Activated CD8-positive, alpha-beta T cell treated with anti-CD3 and anti-CD28 coated beads, Interleukin-2, amount 10 ng/mL, durations not matched to agents 7 days and 5 days (primary cell): Measurements from ENCODE around the gene PPARD. TPM values are rescaled to one million over a fixed set of nuclear protein-coding genes. Genes with fewer than 3 reads are reported as not detected.

Experiments
- ATAC-seq: fragments of 150-1000 bp; cut with Tn5 transposase; one replicate; pipeline ENCODE4 v1.10.0; 2021; ENCODE audit warnings: moderate library complexity
- CTCF ChIA-PET: fragments of 350-600 bp; sonication (Branson Sonifier 250); formaldehyde crosslinking; loops from one replicate; lab custom pipeline; 2021; ENCODE audit warnings: antibody characterized with exemption; lab: Charles Lee
- POLR2A ChIA-PET: fragments of 350-600 bp; sonication (Branson Sonifier 250); formaldehyde crosslinking; loops from one replicate; lab custom pipeline; 2021; ENCODE audit warnings: antibody characterized with exemption; lab: Charles Lee
- DNase-seq: peaks from one replicate; pipeline ENCODE4 v3.0.0-alpha.2; 2020
- H3K27ac Mint-ChIP-seq: one replicate; pipeline ENCODE4 v1.8.0; 2021; ENCODE audit warnings: mild to moderate bottlenecking, mixed read lengths
- H3K27me3 Mint-ChIP-seq: one replicate; pipeline ENCODE4 v1.8.0; 2021; ENCODE audit warnings: low read depth, mixed read lengths
- H3K36me3 Mint-ChIP-seq: one replicate; pipeline ENCODE4 v1.8.0; 2021; ENCODE audit warnings: low read depth, mixed read lengths
- H3K4me1 Mint-ChIP-seq: one replicate; pipeline ENCODE4 v1.8.0; 2021; ENCODE audit warnings: low read depth, mixed read lengths
- H3K4me3 Mint-ChIP-seq: one replicate; pipeline ENCODE4 v1.8.0; 2021; ENCODE audit warnings: mild to moderate bottlenecking, mixed read lengths
- H3K9me3 Mint-ChIP-seq: one replicate; pipeline ENCODE4 v1.8.0; 2022; ENCODE audit warnings: mixed read lengths; ENCODE audit not compliant: insufficient read depth
- total RNA-seq, 2 experiments: library from RNA; stranded (reverse); gene quantifications; one replicate each; pipeline ENCODE4 v1.2.3, GENCODE V29; 2021

Gene PPARD
- total RNA-seq: 10 to 100 TPM; 36.3 to 36.7 TPM

DNA sequence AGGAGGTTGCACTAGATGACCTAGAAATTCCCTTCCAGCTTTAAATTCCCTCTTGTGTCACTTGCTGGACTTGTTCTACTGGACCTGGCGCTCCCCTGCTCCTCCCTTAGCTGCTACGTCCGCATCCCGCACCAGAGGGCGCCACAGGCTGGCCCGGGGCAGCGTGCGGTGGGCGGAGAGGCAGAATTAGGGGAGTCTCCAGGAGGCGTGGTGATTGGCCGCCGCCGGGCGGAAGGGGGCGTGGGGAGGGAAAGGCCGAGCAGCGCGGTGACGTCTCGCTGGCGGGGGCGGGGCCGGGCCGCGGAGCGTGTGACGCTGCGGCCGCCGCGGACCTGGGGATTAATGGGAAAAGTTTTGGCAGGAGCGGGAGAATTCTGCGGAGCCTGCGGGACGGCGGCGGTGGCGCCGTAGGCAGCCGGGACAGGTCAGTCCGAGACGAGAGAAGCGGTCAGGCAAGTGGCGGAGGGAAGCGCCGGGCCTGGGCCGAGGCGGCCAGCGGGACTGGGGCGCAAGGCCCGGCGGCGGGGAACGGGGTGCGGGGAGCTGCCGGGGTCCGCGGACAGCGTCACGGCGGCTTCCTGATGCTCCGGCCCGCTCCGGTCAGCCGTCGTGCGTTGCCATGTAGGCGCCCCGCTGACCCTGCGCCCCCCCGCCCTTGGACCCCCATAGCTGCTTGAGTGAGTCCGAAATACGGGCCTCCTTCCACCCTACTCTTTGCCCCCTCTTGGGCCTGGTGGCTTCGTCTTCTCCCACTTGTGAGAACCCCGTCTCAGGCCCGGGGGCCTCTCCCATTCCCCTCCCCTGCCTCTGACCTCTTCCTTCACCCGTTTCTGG lies at the start of gene PPARD:
Gene PPARD (plus strand): TSS at position 301 of the 834 bp plus-strand sequence. CDS start 68,530 bp downstream, outside the sequence.
- Mint-ChIP-seq H3K27me3 (peaks cover 4% of the 10 kb centered on the region), H3K9me3 (no peaks in the 10 kb centered on the region), H3K36me3 (peaks cover 37% of the 10 kb centered on the region), H3K4me3 (peak within 1 kb of the TSS; percentile 90), H3K4me1 (peaks cover 51% of the 10 kb centered on the region), H3K27ac (peak within 1 kb of the TSS; percentile 92)
- POLR2A ChIA-PET: interaction anchor here (0.7 to 2.7 kb wide), 7 partner anchors 33 to 125 kb away, joined by 3 to 11 read pairs (median 6); partner anchors contain the start of genes FANCE and RPL10A
- DNase-seq (peak; percentile 98), ATAC-seq (peak; percentile 99)
- CTCF ChIA-PET: interaction anchor here (0.6 to 6.9 kb wide), 26 partner anchors 9 to 696 kb away, joined by 3 to 192 read pairs (median 6); partner anchors contain the start of genes DEF6, FANCE and RPL10A

DNA sequence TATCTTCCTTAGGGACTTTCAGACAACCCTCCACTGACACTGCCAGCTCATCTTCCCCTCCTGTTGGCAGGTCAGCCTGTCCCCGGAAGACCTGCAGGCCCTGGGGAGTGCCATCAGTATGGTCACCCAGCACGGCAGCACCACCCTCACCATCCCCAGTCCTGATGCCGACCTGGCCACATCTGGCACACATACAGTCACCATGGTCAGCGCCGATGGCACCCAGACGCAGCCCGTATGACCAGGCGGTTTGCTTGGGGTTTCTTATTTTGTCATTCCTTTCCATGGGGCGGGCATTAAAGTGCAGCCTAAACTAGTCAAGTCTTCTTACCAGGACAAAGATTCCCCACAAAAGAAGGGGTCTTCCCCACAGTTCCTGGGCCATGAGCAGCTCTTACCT lies 48.7 kb upstream of the PPARD start:
- H3K27me3 Mint-ChIP-seq: no peaks in the 10 kb centered on the region
- peaks cover 13% of the 10 kb centered on the region for H3K4me1 Mint-ChIP-seq
- POLR2A ChIA-PET: interaction anchor here (0.6 kb wide), 1 partner anchor 13 kb away, joined by 4 read pairs; no protein-coding TSS in a partner anchor
- DNase-seq (no peak), ATAC-seq (no peak)
- CTCF ChIA-PET: interaction anchor here (0.7 to 16.7 kb wide), 20 partner anchors 9 to 443 kb away, joined by 3 to 446 read pairs (median 4); partner anchors contain the start of genes ARMC12, FANCE, PPARD and RPL10A
- H3K27ac Mint-ChIP-seq: no peak overlapping the region
- H3K9me3 Mint-ChIP-seq: no peaks in the 10 kb centered on the region
- no peak overlapping the region for H3K4me3 Mint-ChIP-seq
- peaks cover 33% of the 10 kb centered on the region for H3K36me3 Mint-ChIP-seq

DNA sequence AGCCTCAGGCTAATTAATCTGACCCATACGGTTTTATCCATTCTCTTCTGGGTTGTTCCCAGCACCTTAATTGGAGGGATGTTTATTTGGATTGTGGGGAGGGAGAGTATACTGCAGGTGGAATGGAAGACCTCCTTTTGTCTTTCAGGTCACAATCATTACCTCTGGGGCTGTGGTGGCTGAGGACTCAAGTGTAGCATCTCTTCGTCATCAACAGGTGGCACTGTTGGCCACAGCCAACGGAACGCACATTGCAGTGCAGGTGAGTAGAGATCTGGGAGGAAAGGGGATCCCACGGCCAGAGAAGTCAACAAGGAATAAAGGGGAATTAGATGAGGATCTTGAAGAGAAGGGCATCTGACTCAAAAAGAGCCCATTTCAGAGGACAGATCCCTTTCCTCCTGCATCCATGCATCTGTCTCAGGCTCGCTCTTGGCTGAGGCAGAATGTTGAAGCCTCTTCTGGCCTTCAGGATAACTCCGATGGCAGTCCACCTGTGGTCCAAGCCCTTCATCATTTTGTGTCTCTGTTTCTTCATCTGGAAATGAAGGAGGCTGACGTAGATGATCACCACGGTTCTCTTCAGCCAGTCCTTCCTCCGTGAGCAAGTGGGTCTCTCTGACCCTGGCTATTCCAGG lies 47.9 kb upstream of the PPARD start:
- H3K9me3 Mint-ChIP-seq: no peaks in the 10 kb centered on the region
- CTCF ChIA-PET: interaction anchor here (0.7 to 16.7 kb wide), 18 partner anchors 9 to 442 kb away, joined by 3 to 446 read pairs (median 4); partner anchors contain the start of genes ARMC12, FANCE, PPARD and RPL10A
- H3K36me3 Mint-ChIP-seq: peaks cover 40% of the 10 kb centered on the region
- POLR2A ChIA-PET: no interaction called here
- no peaks in the 10 kb centered on the region for H3K27me3 Mint-ChIP-seq
- H3K27ac Mint-ChIP-seq: peak overlapping the region; percentile 36
- peak; percentile 29 for ATAC-seq
- H3K4me3 Mint-ChIP-seq: no peak overlapping the region
- peak; percentile 71 for DNase-seq
- peaks cover 16% of the 10 kb centered on the region for H3K4me1 Mint-ChIP-seq

DNA sequence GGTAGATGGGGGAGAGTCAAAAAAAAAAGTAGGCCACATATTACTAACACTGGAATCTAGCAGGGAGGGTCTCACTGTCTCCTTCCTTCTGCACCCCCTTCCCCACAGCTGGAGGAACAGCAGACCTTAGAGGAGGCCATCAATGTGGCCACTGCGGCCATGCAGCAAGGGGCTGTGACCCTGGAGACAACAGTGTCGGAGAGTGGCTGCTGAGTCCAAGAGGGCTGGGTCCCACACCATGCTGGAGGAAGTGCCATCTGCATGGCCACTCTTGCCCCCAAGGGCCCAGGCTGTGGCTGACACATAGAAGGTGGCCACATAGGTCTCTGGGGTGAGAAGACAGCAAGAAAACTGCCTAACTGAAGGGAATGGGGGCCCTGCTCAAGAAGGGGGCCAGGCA lies 47.3 kb upstream of the PPARD start:
- peaks cover 45% of the 10 kb centered on the region for H3K36me3 Mint-ChIP-seq
- no peaks in the 10 kb centered on the region for H3K9me3 Mint-ChIP-seq
- no peak overlapping the region for H3K27ac Mint-ChIP-seq
- no peak overlapping the region for H3K4me3 Mint-ChIP-seq
- no peaks in the 10 kb centered on the region for H3K27me3 Mint-ChIP-seq
- CTCF ChIA-PET: interaction anchor here (0.8 to 16.7 kb wide), 8 partner anchors 23 to 441 kb away, joined by 3 to 446 read pairs (median 24); partner anchors contain the start of genes FANCE, PPARD and RPL10A
- POLR2A ChIA-PET: interaction anchor here (6.7 kb wide), 1 partner anchor 33 kb away, joined by 40 read pairs; no protein-coding TSS in a partner anchor
- ATAC-seq (no peak), DNase-seq (no peak)
- peaks cover 22% of the 10 kb centered on the region for H3K4me1 Mint-ChIP-seq

DNA sequence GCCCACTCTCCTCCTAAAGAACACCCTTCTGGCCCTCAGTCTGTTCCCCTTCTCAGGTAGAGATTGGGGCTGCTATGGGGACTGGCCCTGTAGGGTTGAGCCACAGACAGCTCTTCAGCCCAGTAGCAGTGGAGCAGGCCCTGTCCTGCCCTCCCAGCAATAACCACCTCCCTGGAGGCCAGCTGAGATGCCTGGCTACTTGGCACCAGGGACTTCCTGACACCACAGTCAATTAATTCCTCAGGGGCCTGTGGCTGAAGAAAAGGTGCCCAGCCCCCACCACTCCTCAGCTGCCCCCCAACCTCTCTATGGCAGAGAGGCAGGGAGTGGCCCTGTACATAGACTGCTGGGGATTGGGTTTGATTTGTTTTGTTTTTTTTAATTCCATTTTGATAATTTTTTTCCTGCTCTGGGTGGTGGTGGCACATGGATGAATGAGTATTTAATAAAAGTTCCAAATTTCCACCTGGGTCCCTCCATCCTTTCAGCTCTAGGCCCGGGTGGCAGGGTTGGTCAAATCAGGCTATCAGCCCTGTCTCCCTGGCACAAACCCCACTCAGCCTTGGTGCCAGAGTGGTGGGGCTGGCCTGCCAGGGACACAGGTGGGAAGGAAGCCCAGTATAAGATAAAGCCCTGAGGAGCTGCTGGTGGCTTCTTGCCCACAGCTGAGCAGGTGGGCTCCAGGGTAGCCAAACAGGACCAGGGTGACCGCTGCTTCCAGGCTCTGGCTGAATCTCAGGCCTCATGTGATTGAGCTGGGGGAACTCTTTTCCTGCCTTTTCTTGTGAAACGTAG lies 46.6 kb upstream of the PPARD start:
- POLR2A ChIA-PET: interaction anchor here (0.6 to 6.7 kb wide), 8 partner anchors 15 to 657 kb away, joined by 3 to 59 read pairs (median 5); partner anchors contain the start of genes FANCE, PPARD and RPL10A
- H3K27ac Mint-ChIP-seq: no peak overlapping the region
- H3K36me3 Mint-ChIP-seq: peaks cover 52% of the 10 kb centered on the region

DNA sequence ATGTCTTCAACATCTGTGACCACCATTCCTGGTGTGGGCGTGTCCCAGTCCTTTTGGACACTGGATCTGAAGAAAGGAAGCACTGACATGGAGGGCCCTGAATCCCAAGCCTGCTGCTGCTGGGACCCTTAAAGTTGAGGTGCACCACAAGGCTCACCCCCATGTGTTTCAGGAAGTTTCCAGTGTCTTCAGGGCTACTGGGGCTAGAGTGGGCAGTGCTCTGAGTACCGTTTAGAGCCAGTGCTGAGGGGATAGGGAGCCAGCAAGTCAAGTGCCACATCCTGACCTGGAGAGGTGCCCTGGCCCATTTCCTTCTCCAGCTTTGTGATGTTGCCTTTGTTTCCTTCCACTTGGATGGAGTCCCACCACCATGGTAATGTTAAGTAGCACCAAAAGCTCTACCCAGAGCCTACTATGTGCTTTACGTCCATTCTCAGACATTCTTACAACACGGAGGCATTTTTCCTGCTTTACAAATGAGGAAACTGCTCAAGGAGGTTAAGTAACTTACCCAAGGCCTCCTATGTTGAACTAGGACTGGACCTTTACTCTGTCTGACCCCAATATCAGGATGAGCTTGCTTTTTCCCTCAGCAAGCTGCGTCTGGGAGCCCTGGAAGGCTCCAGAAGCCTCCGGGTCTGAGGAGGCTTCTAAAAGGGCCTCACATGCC lies 45.3 kb upstream of the PPARD start:
- POLR2A ChIA-PET: interaction anchor here (0.8 to 6.7 kb wide), 10 partner anchors 11 to 200 kb away, joined by 3 to 59 read pairs (median 4); partner anchors contain the start of genes FANCE, PPARD and RPL10A
- Mint-ChIP-seq H3K4me1 (peaks cover 42% of the 10 kb centered on the region), H3K27me3 (no peaks in the 10 kb centered on the region), H3K4me3 (peak overlapping the region; percentile 90), H3K27ac (peak overlapping the region; percentile 98), H3K36me3 (peaks cover 52% of the 10 kb centered on the region), H3K9me3 (no peaks in the 10 kb centered on the region)
- CTCF ChIA-PET: interaction anchor here (0.6 to 16.7 kb wide), 19 partner anchors 10 to 306 kb away, joined by 3 to 446 read pairs (median 4); partner anchors contain the start of genes FANCE, PPARD, RPL10A and ZNF76
- ATAC-seq (no peak), DNase-seq (no peak)

More for the DNA sequence above, 46.6 kb upstream of the PPARD start:
- ATAC-seq (no peak), DNase-seq (no peak)
- H3K27me3 Mint-ChIP-seq: no peaks in the 10 kb centered on the region
- peaks cover 28% of the 10 kb centered on the region for H3K4me1 Mint-ChIP-seq
- H3K4me3 Mint-ChIP-seq: no peak overlapping the region
- no peaks in the 10 kb centered on the region for H3K9me3 Mint-ChIP-seq
- CTCF ChIA-PET: interaction anchor here (0.6 to 16.7 kb wide), 15 partner anchors 8 to 442 kb away, joined by 3 to 446 read pairs (median 4); partner anchors contain the start of genes FANCE, PPARD and RPL10A

DNA sequence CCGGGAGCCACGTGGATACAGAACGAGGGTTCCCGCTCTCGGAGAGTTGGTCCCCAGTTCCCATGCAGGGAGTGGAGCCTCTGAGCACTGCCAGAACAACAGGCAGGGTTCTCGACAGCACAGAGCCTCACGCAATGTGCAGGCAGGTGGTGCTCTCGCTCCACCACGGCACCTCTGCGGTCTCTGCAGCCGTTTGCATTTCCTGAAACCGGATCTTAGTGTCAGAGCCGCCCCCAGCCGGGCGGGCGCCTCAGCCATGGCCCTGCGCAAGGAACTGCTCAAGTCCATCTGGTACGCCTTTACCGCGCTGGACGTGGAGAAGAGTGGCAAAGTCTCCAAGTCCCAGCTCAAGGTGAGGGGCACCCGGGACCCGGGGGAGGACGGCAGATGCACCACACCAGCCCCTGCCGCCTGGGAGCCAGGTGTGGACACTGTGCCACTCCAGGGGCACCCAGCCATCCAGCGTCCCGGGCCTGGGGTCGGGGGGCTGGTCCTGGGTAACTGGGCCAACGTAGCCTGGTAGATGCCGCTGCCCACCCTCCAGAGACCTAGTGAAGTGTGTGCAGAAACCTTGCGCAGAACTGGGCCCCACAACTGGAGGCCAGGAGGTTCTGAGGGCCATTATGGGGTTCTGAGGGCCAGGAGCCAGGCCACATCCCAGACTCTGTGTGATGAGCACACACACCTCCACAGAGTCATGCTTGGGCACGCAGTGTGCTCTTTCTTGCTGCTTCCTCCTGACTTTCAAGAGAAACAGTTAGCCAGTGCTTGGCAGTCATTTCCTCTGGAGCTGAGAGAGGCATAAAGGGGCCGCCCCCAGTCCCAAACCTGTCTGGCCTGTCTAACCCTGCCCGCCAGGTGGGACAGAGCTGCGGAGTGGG lies 44.5 kb upstream of the PPARD start, which contains the start of gene DEF6:
Gene DEF6 (plus strand): TSS at position 218 of the 881 bp plus-strand sequence. CDS start 39 bp downstream, at position 257.
- H3K4me3 Mint-ChIP-seq: peak within 1 kb of the TSS; percentile 90

DNA sequence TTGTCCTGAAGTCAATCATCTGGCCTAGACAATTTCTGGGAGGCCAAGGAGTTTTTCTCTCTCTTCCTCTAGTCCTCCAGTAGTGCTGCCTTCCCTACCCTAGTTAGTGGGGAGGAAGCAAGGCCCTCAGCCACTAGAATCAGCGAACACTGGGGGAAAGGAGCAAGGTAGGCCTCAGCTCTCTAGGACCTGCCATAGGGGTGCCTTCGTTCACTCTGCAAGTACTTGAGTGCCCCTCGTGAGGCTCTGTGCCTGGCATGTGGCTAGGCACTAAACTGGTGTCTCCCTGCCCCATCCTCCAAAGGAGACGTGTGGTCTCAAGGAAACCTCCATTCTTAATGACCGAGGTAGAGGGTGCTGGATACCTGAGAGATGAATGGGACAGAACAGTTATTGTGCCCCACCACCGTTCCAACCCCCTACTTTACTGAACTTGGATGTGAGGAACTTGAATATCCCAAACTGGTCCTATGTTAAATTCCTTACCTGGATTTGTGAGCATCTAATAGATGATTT lies 43.7 kb upstream of the PPARD start:
- ATAC-seq (no peak), DNase-seq (peak; percentile 44)
- H3K36me3 Mint-ChIP-seq: peaks cover 61% of the 10 kb centered on the region
- peak overlapping the region; percentile 90 for H3K4me3 Mint-ChIP-seq
- H3K27ac Mint-ChIP-seq: peak overlapping the region; percentile 98
- no peaks in the 10 kb centered on the region for H3K27me3 Mint-ChIP-seq
- CTCF ChIA-PET: interaction anchor here (0.7 to 16.7 kb wide), 12 partner anchors 12 to 304 kb away, joined by 3 to 446 read pairs (median 7); partner anchors contain the start of genes FANCE, PPARD and RPL10A
- peaks cover 58% of the 10 kb centered on the region for H3K4me1 Mint-ChIP-seq
- no peaks in the 10 kb centered on the region for H3K9me3 Mint-ChIP-seq
- POLR2A ChIA-PET: interaction anchor here (0.6 to 6.7 kb wide), 6 partner anchors 9 to 170 kb away, joined by 3 to 59 read pairs (median 14); partner anchors contain the start of gene RPL10A

More for the DNA sequence above, 44.5 kb upstream of the PPARD start, which contains the start of gene DEF6:
- Mint-ChIP-seq H3K36me3 (peaks cover 53% of the 10 kb centered on the region), H3K9me3 (no peaks in the 10 kb centered on the region), H3K4me1 (peaks cover 50% of the 10 kb centered on the region), H3K27me3 (no peaks in the 10 kb centered on the region), H3K27ac (peak within 1 kb of the TSS; percentile 98)
- ChIA-PET CTCF (interaction anchor here (0.6 to 16.7 kb wide), 22 partner anchors 9 to 305 kb away, joined by 3 to 446 read pairs (median 4); partner anchors contain the start of genes FANCE, PPARD, RPL10A and ZNF76), POLR2A (interaction anchor here (0.6 to 6.7 kb wide), 12 partner anchors 10 to 171 kb away, joined by 3 to 59 read pairs (median 4); partner anchors contain the start of genes FANCE, PPARD and RPL10A)
- ATAC-seq: peak; percentile 83
- peak; percentile 94 for DNase-seq

DNA sequence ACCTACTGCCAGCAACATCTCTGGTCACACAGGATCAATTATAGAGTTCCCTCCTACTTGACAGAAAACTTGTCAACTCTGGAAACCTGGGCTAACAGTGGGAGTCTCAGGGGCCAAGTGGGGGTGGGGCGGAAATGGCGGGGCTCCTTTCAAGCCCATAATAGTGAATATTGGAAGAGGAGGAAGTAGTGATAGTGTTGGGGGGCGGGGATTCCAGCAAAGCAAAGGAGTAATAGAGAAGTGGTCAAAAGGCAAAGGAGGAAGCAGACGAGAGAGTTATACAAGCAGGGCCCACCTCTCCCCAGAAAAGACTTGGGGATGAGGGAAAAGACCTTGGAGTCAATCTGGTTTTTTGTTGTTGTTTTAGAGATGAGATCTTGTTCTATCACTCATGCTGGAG lies 42.7 kb upstream of the PPARD start:
- CTCF ChIA-PET: interaction anchor here (0.6 to 16.7 kb wide), 7 partner anchors 18 to 1873 kb away, joined by 3 to 446 read pairs (median 17); partner anchors contain the start of genes FANCE, PPARD and RPL10A
- Mint-ChIP-seq H3K4me3 (peak overlapping the region; percentile 90), H3K9me3 (no peaks in the 10 kb centered on the region), H3K27ac (peak overlapping the region; percentile 98), H3K36me3 (peaks cover 63% of the 10 kb centered on the region), H3K4me1 (peaks cover 63% of the 10 kb centered on the region), H3K27me3 (no peaks in the 10 kb centered on the region)
- DNase-seq (peak; percentile 67), ATAC-seq (no peak)
- POLR2A ChIA-PET: interaction anchor here (0.9 to 6.7 kb wide), 3 partner anchors 11 to 28 kb away, joined by 3 to 59 read pairs (median 40); no protein-coding TSS in a partner anchor
